GM18858 (cell line): ENCODE data around the gene PIP5K1C.
"Not testable (repeated sequence)": the region's sequence is repeated elsewhere in the genome, so short reads cannot be mapped to it uniquely, and the experiment has no call there.

Experiments
- ATAC-seq: cut with Tn5 transposase; IDR thresholded peaks from one replicate; pipeline ENCODE4 v1.9.1; 2021; ENCODE audit not compliant: unreplicated experiment

Gene PIP5K1C

GRCh38 chr19:3661284-3662238, 38.7 kb downstream of the PIP5K1C start:
- ATAC-seq: no peak

DNA sequence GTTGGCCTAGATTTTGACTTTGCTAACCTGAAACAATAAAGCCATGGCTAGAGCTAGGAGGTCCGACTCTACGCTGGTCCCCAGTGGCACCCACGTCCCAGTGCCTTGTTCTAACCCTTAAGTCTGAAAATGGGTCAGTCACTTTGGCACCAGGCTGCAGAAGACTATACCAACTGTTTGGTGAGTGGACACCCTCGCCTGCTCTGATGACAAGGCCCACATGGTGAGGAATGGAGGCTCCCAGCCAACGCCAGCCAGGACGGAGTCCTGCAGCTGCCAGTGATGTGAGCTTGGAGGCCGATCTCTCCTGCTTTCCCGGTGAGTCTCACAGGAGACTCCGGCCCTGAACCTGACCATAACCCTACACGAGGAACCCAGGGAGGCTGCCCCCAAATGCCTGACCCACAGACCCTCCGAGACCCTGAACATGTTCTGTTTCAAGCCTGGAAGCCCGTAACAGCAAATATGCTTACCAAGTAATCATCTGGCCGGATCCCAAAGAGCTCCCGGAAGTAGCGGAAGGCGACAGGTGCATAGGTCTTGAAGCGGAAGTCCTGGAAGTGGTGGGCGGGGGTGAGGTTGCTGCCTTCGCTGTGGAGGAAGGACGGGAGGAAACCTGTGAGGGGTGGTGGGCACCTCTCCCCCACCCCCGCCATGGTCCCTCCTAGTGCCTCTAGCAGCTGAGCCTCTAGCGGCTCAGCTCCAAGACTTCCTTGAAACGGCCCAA, 39.6 kb downstream of the PIP5K1C start:
- ATAC-seq: no peak

GRCh38 chr19:3659746-3660112, 40.5 kb downstream of the PIP5K1C start:
- no peak for ATAC-seq

DNA sequence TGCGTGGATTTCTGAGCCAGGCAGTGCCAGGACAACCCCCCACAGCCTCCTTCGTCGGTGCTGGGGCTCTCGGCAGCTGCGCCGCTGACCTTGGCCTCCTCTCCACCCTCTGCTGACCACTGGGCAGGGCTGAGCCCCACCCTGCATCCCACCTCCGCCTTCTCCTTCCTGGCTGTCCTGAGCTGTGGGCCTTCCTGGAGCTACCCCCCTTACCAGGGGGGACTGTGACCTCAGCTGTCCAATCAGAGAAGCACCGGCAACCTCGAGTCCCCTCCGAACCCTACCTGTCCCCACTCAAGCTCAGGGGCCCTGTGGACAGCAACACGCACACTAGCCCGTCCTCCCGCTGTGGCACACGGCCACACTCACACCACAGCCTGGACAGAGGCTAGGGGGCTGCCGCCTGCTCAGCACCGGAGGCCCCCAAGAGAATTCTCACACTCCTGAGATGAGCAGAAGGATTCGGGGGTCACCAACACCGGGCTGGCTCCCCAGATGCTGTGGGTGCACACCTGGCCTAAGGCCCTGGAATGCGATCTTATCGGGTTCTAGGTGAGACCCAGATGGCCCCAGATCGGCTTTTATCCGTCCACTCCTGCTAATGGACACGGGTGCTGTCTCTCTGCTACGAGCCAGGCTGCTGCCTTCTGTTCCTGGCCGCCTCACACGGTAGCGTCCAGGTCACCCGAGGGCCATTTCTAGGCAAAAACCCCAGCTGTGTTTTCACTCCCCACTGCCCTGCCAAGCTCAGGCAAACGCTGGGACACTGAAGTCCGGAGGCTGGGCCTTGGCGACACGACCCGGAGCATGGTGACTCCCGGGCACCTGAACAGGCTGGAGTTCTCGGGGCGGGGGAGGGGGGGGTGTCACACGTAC, 41.2 kb downstream of the PIP5K1C start:
- ATAC-seq: no peak

GRCh38 chr19:3658004-3658869, 42.0 kb downstream of the PIP5K1C start:
- no peak for ATAC-seq

DNA sequence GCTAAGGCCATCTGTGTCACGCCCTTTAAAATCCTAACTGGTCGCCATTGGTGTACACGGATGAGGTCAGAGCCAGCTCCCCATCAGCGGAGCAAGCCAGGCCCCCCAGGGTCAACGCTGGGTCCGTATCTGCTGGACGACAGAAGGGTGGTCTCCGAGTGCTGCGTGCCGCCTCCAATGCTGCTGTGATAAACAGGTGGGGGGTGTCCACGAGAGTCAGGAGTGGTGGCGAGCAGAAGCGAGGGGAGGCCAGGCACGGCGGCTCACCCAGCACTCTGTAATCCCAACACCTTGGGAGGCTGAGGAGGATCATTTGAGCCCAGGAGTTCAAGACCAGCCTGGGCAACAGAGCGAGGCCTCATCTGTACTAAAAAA, 42.9 kb downstream of the PIP5K1C start:
- ATAC-seq: no peak

DNA sequence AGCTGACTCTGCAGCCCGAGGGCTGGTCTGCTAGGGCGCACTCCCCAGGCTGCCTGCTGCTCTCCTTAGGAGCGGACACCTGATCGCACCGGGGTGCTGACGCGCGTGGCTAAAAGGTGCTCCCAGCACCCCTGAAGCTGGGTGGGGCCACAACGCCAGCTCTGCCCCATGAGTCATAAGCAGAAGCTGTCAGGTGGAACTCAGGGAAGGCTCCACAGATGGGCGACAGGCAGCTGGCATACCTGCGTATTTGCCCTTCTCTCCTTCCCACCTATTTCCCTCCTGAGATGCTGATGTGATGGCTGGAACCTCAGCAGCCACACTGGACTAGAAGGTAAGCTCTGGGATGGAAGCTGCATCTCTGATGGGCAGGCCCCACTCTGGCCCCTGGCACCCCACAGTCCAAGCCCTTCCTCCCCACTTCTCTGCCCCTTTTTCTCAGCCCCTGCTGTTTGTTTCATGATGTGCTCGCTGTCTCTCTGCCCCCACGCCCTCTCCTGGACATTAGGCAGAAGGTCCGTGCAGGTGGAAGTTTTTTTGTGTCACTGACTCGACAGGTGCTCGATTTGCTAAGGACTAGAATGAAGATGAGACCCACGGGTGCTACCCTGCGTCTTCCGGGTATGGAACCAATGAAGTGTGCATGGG, 43.4 kb downstream of the PIP5K1C start:
- no peak for ATAC-seq

DNA sequence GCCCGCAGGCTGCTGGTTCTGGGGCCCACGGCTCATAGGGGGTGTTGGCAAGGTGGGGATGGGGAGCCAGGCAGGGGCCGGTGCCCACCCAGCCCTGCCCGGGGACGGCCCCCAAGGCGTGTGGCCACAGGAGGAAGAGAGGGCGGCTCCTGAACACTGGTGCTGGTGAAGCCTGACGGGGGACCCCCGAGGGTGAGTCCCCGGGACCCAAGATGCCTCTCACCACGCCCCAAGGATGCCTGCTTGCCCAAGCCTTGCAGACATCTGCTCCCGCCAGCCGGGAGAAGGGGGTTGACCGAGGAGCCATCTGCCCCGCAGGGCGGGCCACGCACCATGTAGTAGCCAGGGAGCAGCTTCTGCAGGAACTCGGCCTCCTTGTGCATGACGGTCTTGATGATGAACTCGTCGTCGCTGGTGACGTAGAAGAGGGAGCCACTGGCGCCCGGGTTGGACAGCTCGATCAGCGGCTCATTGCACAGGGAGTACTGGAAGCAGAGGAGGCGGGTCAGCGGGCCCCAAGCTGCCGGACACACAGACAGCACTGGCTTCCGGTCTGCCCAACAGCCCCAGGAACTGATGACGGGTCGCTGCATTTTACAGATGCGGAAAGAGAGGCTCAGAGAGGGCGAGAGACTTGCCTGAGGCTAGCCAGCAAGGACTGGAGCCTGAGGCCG, 44.1 kb downstream of the PIP5K1C start:
- no peak for ATAC-seq

- ATAC-seq: no peak
Observed at GRCh38 chr19:3655402-3656072, 44.7 kb downstream of the PIP5K1C start.

- no peak for ATAC-seq
Observed at GRCh38 chr19:3653865-3654513, 46.3 kb downstream of the PIP5K1C start.

DNA sequence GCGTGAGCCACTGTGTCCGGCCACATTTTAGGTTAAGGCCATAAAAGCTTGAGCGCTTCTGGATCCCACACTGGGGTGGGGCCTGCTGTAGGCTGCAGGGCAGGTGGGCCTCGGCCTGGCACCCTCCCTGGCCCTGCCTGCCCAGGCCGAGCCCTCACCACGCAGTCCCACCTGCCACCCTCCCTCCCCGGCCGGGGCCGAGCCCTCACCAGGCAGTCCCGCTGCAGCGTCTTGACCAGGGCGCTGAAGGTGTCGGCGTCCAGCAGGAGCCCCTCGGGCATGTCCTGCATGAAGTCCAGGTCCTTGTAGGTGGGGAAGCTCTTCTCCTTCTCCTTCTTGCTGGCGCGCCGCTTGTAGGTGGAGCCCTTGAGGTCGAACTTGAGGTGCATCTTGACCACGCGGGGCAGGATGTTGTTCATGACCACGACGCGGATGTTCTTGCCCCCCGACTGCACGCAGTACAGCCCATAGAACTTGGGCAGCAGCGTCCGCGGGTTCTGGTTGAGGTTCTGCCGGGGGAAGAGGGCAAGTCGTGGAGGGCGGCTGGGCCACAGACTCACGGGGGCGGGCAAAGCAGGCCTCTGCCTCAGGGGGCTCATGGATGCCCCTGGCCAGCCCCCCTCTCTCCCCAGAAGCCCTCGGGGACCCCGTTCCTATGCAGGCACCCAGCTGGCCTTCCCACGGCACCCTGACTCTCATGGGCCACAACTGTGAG, 47.0 kb downstream of the PIP5K1C start:
- ATAC-seq: no peak

GRCh38 chr19:3652422-3652821, 47.8 kb downstream of the PIP5K1C start:
- ATAC-seq: no peak

DNA sequence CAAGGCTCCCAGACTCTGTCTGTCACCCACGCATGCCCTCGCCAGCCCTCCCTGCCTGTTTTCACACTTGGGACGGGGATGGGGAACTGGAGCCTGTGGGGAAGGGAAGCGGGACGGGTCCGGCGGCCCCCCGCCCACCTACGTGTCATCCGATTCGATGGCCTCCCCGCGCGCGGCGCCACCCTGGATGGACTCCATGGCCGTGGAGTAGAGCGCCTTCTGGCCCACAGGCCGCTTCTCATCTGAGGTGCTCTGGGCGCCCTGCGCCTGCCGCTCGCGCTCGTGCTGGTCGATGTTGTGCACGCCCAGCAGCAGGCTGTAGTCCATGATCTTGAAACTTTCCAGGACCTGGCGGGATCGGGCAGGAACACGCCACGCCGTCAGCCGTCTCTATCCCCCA, 48.6 kb downstream of the PIP5K1C start:
- no peak for ATAC-seq

DNA sequence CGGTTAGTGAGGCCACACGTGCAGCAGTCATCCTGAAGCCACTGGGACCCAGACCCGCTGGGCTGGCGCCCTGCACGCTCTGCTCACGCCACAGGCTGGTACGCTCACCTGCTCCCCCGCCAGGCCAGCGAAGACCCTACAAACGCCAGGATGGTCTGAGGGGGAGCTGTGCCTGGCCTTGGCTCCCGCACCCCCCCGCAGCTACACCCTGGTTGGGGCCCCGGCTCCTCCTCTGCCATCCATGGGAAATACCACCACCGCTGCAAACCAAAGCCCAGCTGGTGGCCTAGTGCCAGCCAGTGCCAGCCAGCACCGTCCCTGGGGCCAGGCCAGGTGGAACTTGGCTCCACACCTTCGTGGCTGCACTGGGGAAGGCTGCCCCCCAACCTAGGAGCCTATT, 50.4 kb downstream of the PIP5K1C start:
- no peak for ATAC-seq

GRCh38 chr19:3648037-3648905, 52.0 kb downstream of the PIP5K1C start:
- no peak for ATAC-seq

GRCh38 chr19:3647102-3647501, 53.2 kb downstream of the PIP5K1C start:
- ATAC-seq: not testable (repeated sequence)
